HEK293 (cell line): ENCODE data around the gene RSPH9.
A peak's percentile ranks its signal among the peaks of the same experiment; 100 is the strongest.

ENCODE experiments used
- GLIS2 ChIP-seq: fragments of 450-650 bp; formaldehyde crosslinking; IDR thresholded peaks from 2 replicates; pipeline ENCODE4 v1.5.1; 2016; ENCODE audit warnings: missing biosample characterization, missing genetic modification characterization
- KLF8 ChIP-seq: fragments of 450-650 bp; formaldehyde crosslinking; IDR thresholded peaks from 2 replicates; pipeline ENCODE4 v1.5.1; 2016; ENCODE audit warnings: missing biosample characterization, missing genetic modification characterization
- PATZ1 ChIP-seq: fragments of 450-650 bp; formaldehyde crosslinking; IDR thresholded peaks from 2 replicates; pipeline ENCODE4 v1.5.1; 2016; ENCODE audit warnings: missing biosample characterization, missing genetic modification characterization
- PRDM10 ChIP-seq: fragments of 450-650 bp; formaldehyde crosslinking; IDR thresholded peaks from 2 replicates; pipeline ENCODE4 v1.5.1; 2016; ENCODE audit warnings: missing biosample characterization, missing genetic modification characterization
- SCRT2 ChIP-seq: fragments of 450-650 bp; formaldehyde crosslinking; IDR thresholded peaks from 2 replicates; pipeline ENCODE4 v1.5.1; 2016; ENCODE audit warnings: missing biosample characterization, missing genetic modification characterization
- SP3 ChIP-seq: fragments of 450-650 bp; formaldehyde crosslinking; IDR thresholded peaks from 2 replicates; pipeline ENCODE4 v1.5.1; 2016; ENCODE audit warnings: missing biosample characterization, missing genetic modification characterization
- ZBTB1 ChIP-seq: fragments of 450-650 bp; formaldehyde crosslinking; IDR thresholded peaks from 2 replicates; pipeline ENCODE4 v1.5.1; 2016; ENCODE audit warnings: missing biosample characterization, missing genetic modification characterization
- ZBTB48 ChIP-seq: fragments of 450-650 bp; formaldehyde crosslinking; IDR thresholded peaks from 2 replicates; pipeline ENCODE4 v1.5.1; 2016; ENCODE audit warnings: missing biosample characterization, missing genetic modification characterization
- ZBTB6 ChIP-seq: fragments of 450-650 bp; formaldehyde crosslinking; IDR thresholded peaks from 2 replicates; pipeline ENCODE4 v1.5.1; 2017; ENCODE audit warnings: missing biosample characterization, missing genetic modification characterization
- ZFP37 ChIP-seq: fragments of 450-650 bp; formaldehyde crosslinking; IDR thresholded peaks from 2 replicates; pipeline ENCODE4 v1.5.1; 2016; ENCODE audit warnings: missing biosample characterization, missing genetic modification characterization
- ZNF114 ChIP-seq: fragments of 450-650 bp; formaldehyde crosslinking; IDR thresholded peaks from 2 replicates; pipeline ENCODE4 v1.5.0; 2017; ENCODE audit warnings: missing biosample characterization, missing genetic modification characterization
- ZNF133 ChIP-seq: fragments of 450-650 bp; formaldehyde crosslinking; IDR thresholded peaks from 2 replicates; pipeline ENCODE4 v1.5.1; 2016; ENCODE audit warnings: missing biosample characterization, missing genetic modification characterization
- ZNF169 ChIP-seq: fragments of 450-650 bp; formaldehyde crosslinking; IDR thresholded peaks from 2 replicates; pipeline ENCODE4 v1.5.1; 2016; ENCODE audit warnings: missing biosample characterization, missing genetic modification characterization
- ZNF175 ChIP-seq: fragments of 450-650 bp; formaldehyde crosslinking; IDR thresholded peaks from 2 replicates; pipeline ENCODE4 v1.5.1; 2016; ENCODE audit warnings: missing biosample characterization, missing genetic modification characterization
- ZNF221 ChIP-seq: fragments of 450-650 bp; formaldehyde crosslinking; IDR thresholded peaks from 2 replicates; pipeline ENCODE4 v1.5.1; 2017; ENCODE audit warnings: missing biosample characterization, missing genetic modification characterization, borderline replicate concordance
- ZNF280D ChIP-seq: fragments of 450-650 bp; formaldehyde crosslinking; IDR thresholded peaks from 2 replicates; pipeline ENCODE4 v1.5.1; 2016; ENCODE audit warnings: missing biosample characterization, missing genetic modification characterization
- ZNF302 ChIP-seq: fragments of 450-650 bp; formaldehyde crosslinking; IDR thresholded peaks from 2 replicates; pipeline ENCODE4 v1.5.1; 2016; ENCODE audit warnings: missing biosample characterization, missing genetic modification characterization, low read depth
- ZNF394 ChIP-seq: fragments of 450-650 bp; formaldehyde crosslinking; IDR thresholded peaks from 2 replicates; pipeline ENCODE4 v1.5.1; 2016; ENCODE audit warnings: missing biosample characterization, missing genetic modification characterization, mild to moderate bottlenecking, moderate library complexity, borderline replicate concordance
- ZNF416 ChIP-seq: fragments of 450-650 bp; formaldehyde crosslinking; IDR thresholded peaks from 2 replicates; pipeline ENCODE4 v1.5.1; 2016; ENCODE audit warnings: missing biosample characterization, missing genetic modification characterization
- ZNF449 ChIP-seq: fragments of 450-650 bp; formaldehyde crosslinking; IDR thresholded peaks from 2 replicates; pipeline ENCODE4 v1.5.1; 2017; ENCODE audit warnings: missing biosample characterization, mild to moderate bottlenecking, missing genetic modification characterization, moderate library complexity
- ZNF48 ChIP-seq: fragments of 450-650 bp; formaldehyde crosslinking; IDR thresholded peaks from 2 replicates; pipeline ENCODE4 v1.5.1; 2016; ENCODE audit warnings: missing biosample characterization, missing genetic modification characterization
- ZNF501 ChIP-seq: fragments of 450-650 bp; formaldehyde crosslinking; IDR thresholded peaks from 2 replicates; pipeline ENCODE4 v1.5.1; 2016; ENCODE audit warnings: missing biosample characterization, missing genetic modification characterization
- ZNF521 ChIP-seq: fragments of 450-650 bp; formaldehyde crosslinking; IDR thresholded peaks from 2 replicates; pipeline ENCODE4 v1.5.1; 2017; ENCODE audit warnings: missing biosample characterization, mild to moderate bottlenecking, missing genetic modification characterization
- ZNF529 ChIP-seq: fragments of 450-650 bp; formaldehyde crosslinking; IDR thresholded peaks from 2 replicates; pipeline ENCODE4 v1.5.1; 2017; ENCODE audit warnings: missing genetic modification characterization, missing biosample characterization; ENCODE audit not compliant: insufficient replicate concordance
- ZNF530 ChIP-seq: fragments of 450-650 bp; formaldehyde crosslinking; IDR thresholded peaks from 2 replicates; pipeline ENCODE4 v1.5.1; 2016; ENCODE audit warnings: low read depth, missing biosample characterization, missing genetic modification characterization
- ZNF596 ChIP-seq: fragments of 450-650 bp; IDR thresholded peaks from 2 replicates; pipeline ENCODE4 v1.5.0; 2018; ENCODE audit warnings: missing biosample characterization, mild to moderate bottlenecking, missing genetic modification characterization, moderate library complexity
- ZNF660 ChIP-seq: fragments of 450-650 bp; IDR thresholded peaks from 2 replicates; pipeline ENCODE4 v1.5.1; 2018; ENCODE audit warnings: missing biosample characterization, mild to moderate bottlenecking, missing genetic modification characterization
- ZNF707 ChIP-seq: fragments of 450-650 bp; formaldehyde crosslinking; IDR thresholded peaks from 2 replicates; pipeline ENCODE4 v1.5.1; 2016; ENCODE audit warnings: missing biosample characterization, missing genetic modification characterization
- ZNF768 ChIP-seq: fragments of 450-650 bp; formaldehyde crosslinking; IDR thresholded peaks from 2 replicates; pipeline ENCODE4 v1.5.1; 2018; ENCODE audit warnings: missing biosample characterization, mild to moderate bottlenecking, missing genetic modification characterization

The RSPH9 gene

GRCh38 chr6:43687437-43688347 lies 42.9 kb downstream of the RSPH9 start, which contains the start of gene MRPS18A (continued):
- TF ChIP-seq ZNF530 (tag by site-specific recombination), result no peak
- peak; percentile 53; the same call in 1 of the 2 replicates for TF ChIP-seq KLF8
- no peak for TF ChIP-seq ZNF394
- no peak for TF ChIP-seq ZBTB48 (tag by site-specific recombination)
- peak; percentile 62 for TF ChIP-seq SP3 (tag by site-specific recombination)
- no peak for TF ChIP-seq ZBTB6 (tag by site-specific recombination)
- TF ChIP-seq ZNF521, result no peak
- TF ChIP-seq ZNF114 (tag by site-specific recombination), result no peak
- no peak for TF ChIP-seq ZNF529 (tag by site-specific recombination)
- no peak for TF ChIP-seq ZNF596
- TF ChIP-seq ZNF48 (tag by site-specific recombination), result no peak
- no peak for TF ChIP-seq ZNF302 (tag by site-specific recombination)
- TF ChIP-seq ZNF169, result no peak
- TF ChIP-seq ZNF280D, result no peak
- TF ChIP-seq ZBTB1 (tag by site-specific recombination), result no peak
- no peak for TF ChIP-seq PRDM10 (tag by site-specific recombination)
- TF ChIP-seq ZNF416 (tag by site-specific recombination), result no peak
- no peak for TF ChIP-seq ZNF707 (tag by site-specific recombination)
- no peak for TF ChIP-seq ZNF175
- TF ChIP-seq ZFP37, result no peak
- TF ChIP-seq ZNF449 (tag by site-specific recombination), result 0 out of 2 replicates have a peak, but pooled peaks have one; percentile 32
- TF ChIP-seq ZNF768 (tag by site-specific recombination), result no peak
- peak; percentile 65; the same call in 1 of the 2 replicates for TF ChIP-seq PATZ1 (tag by site-specific recombination)
- no peak for TF ChIP-seq SCRT2
- TF ChIP-seq GLIS2 (tag by site-specific recombination), result no peak; the same call in 1 of the 2 replicates
- TF ChIP-seq ZNF501 (tag by site-specific recombination), result no peak
- TF ChIP-seq ZNF221 (tag by site-specific recombination), result no peak
- TF ChIP-seq ZNF660 (tag by site-specific recombination), result 0 out of 2 replicates have a peak, but pooled peaks have one; percentile 57
- TF ChIP-seq ZNF133 (tag by site-specific recombination), result no peak
